HG03565 (cell line): Measurements from ENCODE around the gene SH3RF3.

Experiments
- ATAC-seq: cut with Tn5 transposase; IDR thresholded peaks from one replicate; pipeline ENCODE4 v1.9.1; 2021; ENCODE audit warnings: mild to moderate bottlenecking, moderate library complexity; ENCODE audit not compliant: unreplicated experiment

The SH3RF3 gene

GRCh38 chr2:109231996-109232705 is 103.1 kb downstream of the SH3RF3 start:
- ATAC-seq: no peak

GRCh38 chr2:109232909-109233308 is 103.9 kb downstream of the SH3RF3 start:
- ATAC-seq: no peak

- ATAC-seq: no peak
Measured at GRCh38 chr2:109233643-109234042, 104.6 kb downstream of the SH3RF3 start.

- ATAC-seq: no peak
Measured at GRCh38 chr2:109234355-109234754, 105.3 kb downstream of the SH3RF3 start.

- no peak for ATAC-seq
Measured at GRCh38 chr2:109236147-109236546, 107.1 kb downstream of the SH3RF3 start.

- ATAC-seq: no peak
Measured at GRCh38 chr2:109237792-109238191, 108.8 kb downstream of the SH3RF3 start.

GRCh38 chr2:109238580-109238979 is 109.6 kb downstream of the SH3RF3 start:
- peak; percentile 90 for ATAC-seq

- ATAC-seq: no peak
Measured at GRCh38 chr2:109239720-109240119, 110.7 kb downstream of the SH3RF3 start.

GRCh38 chr2:109242210-109242653 is 113.2 kb downstream of the SH3RF3 start:
- ATAC-seq: no peak

- no peak for ATAC-seq
Measured at GRCh38 chr2:109242654-109243331, 113.8 kb downstream of the SH3RF3 start.

GRCh38 chr2:109243526-109244303 is 114.7 kb downstream of the SH3RF3 start:
- ATAC-seq: no peak

GRCh38 chr2:109244304-109244582 is 115.2 kb downstream of the SH3RF3 start:
- no peak for ATAC-seq

- ATAC-seq: no peak
Measured at GRCh38 chr2:109244750-109245382, 115.9 kb downstream of the SH3RF3 start.

GRCh38 chr2:109246176-109246575 is 117.2 kb downstream of the SH3RF3 start:
- ATAC-seq: no peak

- no peak for ATAC-seq
Measured at GRCh38 chr2:109246616-109247015, 117.6 kb downstream of the SH3RF3 start.

GRCh38 chr2:109247340-109247739 is 118.3 kb downstream of the SH3RF3 start:
- no peak for ATAC-seq

- ATAC-seq: no peak
Measured at GRCh38 chr2:109247812-109248211, 118.8 kb downstream of the SH3RF3 start.

GRCh38 chr2:109248590-109248989 is 119.6 kb downstream of the SH3RF3 start:
- no peak for ATAC-seq

GRCh38 chr2:109253217-109253616 is 124.2 kb downstream of the SH3RF3 start:
- no peak for ATAC-seq

GRCh38 chr2:109254174-109254904 is 125.3 kb downstream of the SH3RF3 start:
- ATAC-seq: no peak

GRCh38 chr2:109255654-109256053 is 126.6 kb downstream of the SH3RF3 start:
- no peak for ATAC-seq
